Urothelium cell line (cell line): Measurements from ENCODE around the gene NRP1.
A peak's percentile ranks its signal among the peaks of the same experiment; 100 is the strongest.

ENCODE experiments used
- DNase-seq: peaks from one replicate; pipeline ENCODE4 v3.0.0; 2011; ENCODE audit warnings: low spot score, mixed read lengths
- FAIRE-seq: peaks from 2 replicates; lab custom pipeline; 2011; peaks lifted over from hg19 to GRCh38; lab: Jason Lieb, UNC

NRP1 gene

GRCh38 chr10:33217854-33218253, 116.6 kb downstream of the NRP1 start:
- no peak for FAIRE-seq
- peak; percentile 31 for DNase-seq

- peak; percentile 53 for DNase-seq
- FAIRE-seq = peak; percentile 40
These were observed 117.6 kb downstream of the NRP1 start for GRCh38 chr10:33216661-33217427.

- FAIRE-seq = no peak
- DNase-seq = no peak
These were observed 118.8 kb downstream of the NRP1 start for GRCh38 chr10:33215635-33216034.

GRCh38 chr10:33215154-33215553, 119.3 kb downstream of the NRP1 start:
- FAIRE-seq = no peak
- DNase-seq = no peak

- no peak for DNase-seq
- no peak for FAIRE-seq
These were observed 120.3 kb downstream of the NRP1 start for GRCh38 chr10:33214174-33214573.

GRCh38 chr10:33212061-33212748, 122.3 kb downstream of the NRP1 start:
- no peak for FAIRE-seq
- no peak for DNase-seq

- no peak for DNase-seq
- no peak for FAIRE-seq
These were observed 123.2 kb downstream of the NRP1 start for GRCh38 chr10:33211106-33211878.

GRCh38 chr10:33209802-33210201, 124.7 kb downstream of the NRP1 start:
- no peak for FAIRE-seq

GRCh38 chr10:33208166-33208565, 126.3 kb downstream of the NRP1 start:
- DNase-seq (no peak), FAIRE-seq (no peak)

More at GRCh38 chr10:33209802-33210201, 124.7 kb downstream of the NRP1 start:
- DNase-seq = no peak

- DNase-seq = no peak
- FAIRE-seq = no peak
These were observed 130.4 kb downstream of the NRP1 start for GRCh38 chr10:33204031-33204430.

- DNase-seq (no peak), FAIRE-seq (no peak)
These were observed 132.5 kb downstream of the NRP1 start for GRCh38 chr10:33201971-33202370.

- DNase-seq (no peak), FAIRE-seq (no peak)
These were observed 133.2 kb downstream of the NRP1 start for GRCh38 chr10:33201056-33201780.

- no peak for DNase-seq
- FAIRE-seq = no peak
These were observed 134.7 kb downstream of the NRP1 start for GRCh38 chr10:33199731-33200232.

GRCh38 chr10:33198610-33199009, 135.9 kb downstream of the NRP1 start:
- FAIRE-seq = no peak
- no peak for DNase-seq

- DNase-seq (no peak), FAIRE-seq (peak; percentile 9)
These were observed 137.6 kb downstream of the NRP1 start for GRCh38 chr10:33196710-33197491.

- DNase-seq = no peak
- FAIRE-seq = no peak
These were observed 138.1 kb downstream of the NRP1 start for GRCh38 chr10:33196377-33196706.

GRCh38 chr10:33195608-33196376, 138.7 kb downstream of the NRP1 start:
- DNase-seq (no peak), FAIRE-seq (no peak)

GRCh38 chr10:33193701-33194521, 140.6 kb downstream of the NRP1 start:
- FAIRE-seq = no peak
- DNase-seq = no peak
